Prostate gland (tissue), 2 donors: ENCODE results near the gene DGAT2L6. TPM values are rescaled to one million over a fixed set of nuclear protein-coding genes. Genes with fewer than 3 reads are reported as not detected.

Experiments
- DNase-seq: peaks from one replicate; pipeline ENCODE4 v3.0.0-alpha.2; 2019; ENCODE audit warnings: low spot score
- H3K27ac ChIP-seq, 2 donors: fragments of 200-600 bp; sonication (generic); 2 replicates each; pipeline ENCODE4 v1.5.1; 2017 to 2019
- H3K27me3 ChIP-seq: fragments of 200-600 bp; sonication (generic); replicated peaks from 2 replicates; pipeline ENCODE4 v1.5.1; 2019; ENCODE audit not compliant: insufficient read depth
- H3K36me3 ChIP-seq, 2 donors: fragments of 200-600 bp; sonication (generic); 1 replicate in 1 of 2; 2 replicates in 1 of 2; pipeline versions ENCODE4 v1.5.1 to v1.8.1; 2017 to 2019
- H3K4me1 ChIP-seq: fragments of 200-600 bp; sonication (generic); replicated peaks from 2 replicates; pipeline ENCODE4 v1.5.1; 2019
- H3K4me3 ChIP-seq, 2 donors: fragments of 200-600 bp; sonication (generic); 2 replicates each; pipeline ENCODE4 v1.5.1; 2017 to 2019
- H3K9me3 ChIP-seq: fragments of 200-600 bp; sonication (generic); 2 replicates; pipeline ENCODE4 v1.5.1; 2017
- POLR2A ChIP-seq: fragments of 450-650 bp; IDR thresholded peaks from one replicate; pipeline ENCODE4 v1.6.1; 2016; ENCODE audit warnings: antibody characterized with exemption, mild to moderate bottlenecking
- POLR2AphosphoS5 ChIP-seq: sonication (generic); formaldehyde crosslinking; IDR thresholded peaks from one replicate; pipeline ENCODE4 v1.6.1; 2017; ENCODE audit warnings: antibody characterized with exemption
- WGBS: methylation state at CpG from one replicate; pipeline ENCODE4 v1.1.5; 2018; 5-methylcytosine and 5-hydroxymethylcytosine counted together
- intact Hi-C: fragments of 100-400 bp; cut with DNase I; formaldehyde crosslinking; loops from one replicate; pipeline ENCODE4 v1.14.2; 2022
- total RNA-seq, 2 donors: library from RNA; depleted of rRNA; stranded (reverse); fragments of >200 nt; gene quantifications; one replicate each; pipeline ENCODE4 v1.1.0, GENCODE V29; 2016
- TF ChIP-seq, protein P1 (sequence below), 4 experiments: fragments of 200-600 bp in 2 of 4; fragments of 450-650 bp in 2 of 4; sonication (generic) in 2 of 4; IDR thresholded peaks; 1 replicate in 3 of 4; 2 replicates in 1 of 4; pipeline ENCODE4 v1.5.1; 2016 to 2019; ENCODE audit warnings: antibody characterized with exemption in 4 of 4, mild to moderate bottlenecking in 2 of 4, moderate library complexity in 2 of 4

The DGAT2L6 gene, protein sequence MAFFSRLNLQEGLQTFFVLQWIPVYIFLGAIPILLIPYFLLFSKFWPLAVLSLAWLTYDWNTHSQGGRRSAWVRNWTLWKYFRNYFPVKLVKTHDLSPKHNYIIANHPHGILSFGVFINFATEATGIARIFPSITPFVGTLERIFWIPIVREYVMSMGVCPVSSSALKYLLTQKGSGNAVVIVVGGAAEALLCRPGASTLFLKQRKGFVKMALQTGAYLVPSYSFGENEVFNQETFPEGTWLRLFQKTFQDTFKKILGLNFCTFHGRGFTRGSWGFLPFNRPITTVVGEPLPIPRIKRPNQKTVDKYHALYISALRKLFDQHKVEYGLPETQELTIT
- total RNA-seq = not detected

DNA sequence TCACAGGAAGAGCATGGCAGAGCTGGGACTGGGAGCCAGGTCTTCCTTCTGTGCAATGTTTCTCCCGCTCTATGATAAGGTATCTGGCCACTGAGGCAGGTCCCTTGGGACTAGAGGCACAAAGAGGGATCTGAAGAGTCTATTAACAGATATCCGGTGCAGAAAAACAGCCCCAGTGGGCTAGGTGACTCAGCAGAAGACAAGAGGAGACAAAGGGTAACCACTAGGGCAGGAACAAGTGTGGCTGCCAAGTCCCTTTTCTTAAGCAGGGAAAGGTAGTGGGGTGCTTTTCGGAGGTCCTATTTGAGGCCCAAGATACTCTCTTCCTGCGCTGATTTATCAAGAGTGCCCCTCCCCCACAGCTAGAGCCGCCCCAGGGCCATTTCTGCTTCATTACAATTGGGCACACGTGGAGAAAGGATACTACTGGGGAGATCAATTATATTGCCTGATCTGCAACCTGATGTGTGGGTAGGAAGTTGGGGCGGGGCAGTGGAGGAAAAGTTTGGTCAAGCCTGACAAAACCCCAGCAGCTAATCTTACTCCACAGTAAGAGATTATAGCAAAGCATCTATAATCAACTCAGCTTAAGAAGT lies at the start of gene DGAT2L6:
DGAT2L6 (plus strand) TSS at position 546 of the 596 bp plus-strand sequence. CDS start 100 bp downstream, outside the sequence.
- Histone ChIP-seq H3K27me3 (no peaks in the 10 kb centered on the region), H3K27ac (no peak within 1 kb of the TSS), H3K4me1 (no peaks in the 10 kb centered on the region), H3K36me3 (no peaks in the 10 kb centered on the region), H3K9me3 (no peaks in the 10 kb centered on the region), H3K4me3 (no peak within 1 kb of the TSS)
- intact Hi-C loops = no loop called here
- TF ChIP-seq, protein P1, sequence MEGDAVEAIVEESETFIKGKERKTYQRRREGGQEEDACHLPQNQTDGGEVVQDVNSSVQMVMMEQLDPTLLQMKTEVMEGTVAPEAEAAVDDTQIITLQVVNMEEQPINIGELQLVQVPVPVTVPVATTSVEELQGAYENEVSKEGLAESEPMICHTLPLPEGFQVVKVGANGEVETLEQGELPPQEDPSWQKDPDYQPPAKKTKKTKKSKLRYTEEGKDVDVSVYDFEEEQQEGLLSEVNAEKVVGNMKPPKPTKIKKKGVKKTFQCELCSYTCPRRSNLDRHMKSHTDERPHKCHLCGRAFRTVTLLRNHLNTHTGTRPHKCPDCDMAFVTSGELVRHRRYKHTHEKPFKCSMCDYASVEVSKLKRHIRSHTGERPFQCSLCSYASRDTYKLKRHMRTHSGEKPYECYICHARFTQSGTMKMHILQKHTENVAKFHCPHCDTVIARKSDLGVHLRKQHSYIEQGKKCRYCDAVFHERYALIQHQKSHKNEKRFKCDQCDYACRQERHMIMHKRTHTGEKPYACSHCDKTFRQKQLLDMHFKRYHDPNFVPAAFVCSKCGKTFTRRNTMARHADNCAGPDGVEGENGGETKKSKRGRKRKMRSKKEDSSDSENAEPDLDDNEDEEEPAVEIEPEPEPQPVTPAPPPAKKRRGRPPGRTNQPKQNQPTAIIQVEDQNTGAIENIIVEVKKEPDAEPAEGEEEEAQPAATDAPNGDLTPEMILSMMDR (IDR thresholded peaks at IDR 0.05) = no peak
- TF ChIP-seq POLR2AphosphoS5 (no peak), POLR2A (no peak)
- WGBS = 70% methylated on average over 7 of the region's 7 CpGs
- no peak for DNase-seq

DNA sequence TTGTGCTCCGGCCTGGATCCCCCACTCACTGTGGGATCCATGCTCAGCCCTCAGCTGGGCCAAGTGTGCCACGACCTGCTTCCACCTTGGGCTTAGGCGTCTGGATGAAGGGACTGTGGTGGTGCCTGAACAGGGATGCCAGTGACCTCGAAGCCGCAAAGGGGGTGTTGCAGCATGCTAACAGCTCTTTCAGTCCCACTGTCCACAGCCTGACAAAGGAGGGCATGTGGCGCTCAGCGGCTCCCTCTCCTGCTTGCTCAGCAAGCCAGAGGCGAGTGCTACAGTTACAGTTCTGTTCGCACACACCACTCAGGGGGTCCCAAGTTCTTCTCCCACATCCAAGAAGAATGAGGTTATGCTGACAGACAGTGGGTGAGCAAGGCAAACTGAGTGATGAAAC lies 49.2 kb upstream of the DGAT2L6 start:
- WGBS = 91% methylated on average over 6 of the region's 9 CpGs
- intact Hi-C loops = no loop called here
- H3K4me1 ChIP-seq = no peaks in the 10 kb centered on the region
- H3K27me3 ChIP-seq = no peaks in the 10 kb centered on the region
- no peaks in the 10 kb centered on the region for H3K36me3 ChIP-seq
- TF ChIP-seq POLR2A = no peak
- TF ChIP-seq, protein P1 (IDR thresholded peaks at IDR 0.05) = no peak
- TF ChIP-seq POLR2AphosphoS5 = no peak
- no peak overlapping the region for H3K27ac ChIP-seq
- DNase-seq = no peak
- H3K4me3 ChIP-seq = no peak overlapping the region
- no peaks in the 10 kb centered on the region for H3K9me3 ChIP-seq

DNA sequence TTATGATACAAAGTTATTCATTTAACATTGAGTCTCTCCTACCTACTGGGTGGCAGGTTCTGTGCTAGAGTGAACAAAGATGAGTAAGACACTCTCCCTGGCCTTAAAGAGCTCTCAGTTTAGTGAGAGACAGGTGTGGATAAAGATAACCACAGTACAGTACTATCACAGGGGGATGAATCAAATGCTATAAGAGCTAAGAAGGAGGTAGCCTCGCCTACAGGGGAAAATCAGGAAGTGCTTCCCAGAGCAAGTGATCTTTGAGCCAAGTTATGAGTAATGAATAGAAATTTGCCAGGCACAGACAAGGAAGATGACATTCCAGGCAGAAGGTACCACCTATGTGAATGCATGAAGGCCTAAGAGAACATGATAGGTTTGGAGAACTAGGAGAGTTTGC lies 47.5 kb upstream of the DGAT2L6 start:
- Histone ChIP-seq H3K27ac (no peak overlapping the region), H3K4me1 (no peaks in the 10 kb centered on the region), H3K9me3 (no peaks in the 10 kb centered on the region), H3K36me3 (no peaks in the 10 kb centered on the region), H3K4me3 (no peak overlapping the region), H3K27me3 (no peaks in the 10 kb centered on the region)
- no peak for TF ChIP-seq POLR2AphosphoS5
- TF ChIP-seq POLR2A = no peak
- TF ChIP-seq, protein P1 (IDR thresholded peaks at IDR 0.05) = no peak
- intact Hi-C loops = loop anchor here (5.0 kb wide), 1 partner anchor 302 kb away; no protein-coding TSS in a partner anchor
- WGBS = 38% methylated on average over 1 of the region's 1 CpG
- DNase-seq = no peak

DNA sequence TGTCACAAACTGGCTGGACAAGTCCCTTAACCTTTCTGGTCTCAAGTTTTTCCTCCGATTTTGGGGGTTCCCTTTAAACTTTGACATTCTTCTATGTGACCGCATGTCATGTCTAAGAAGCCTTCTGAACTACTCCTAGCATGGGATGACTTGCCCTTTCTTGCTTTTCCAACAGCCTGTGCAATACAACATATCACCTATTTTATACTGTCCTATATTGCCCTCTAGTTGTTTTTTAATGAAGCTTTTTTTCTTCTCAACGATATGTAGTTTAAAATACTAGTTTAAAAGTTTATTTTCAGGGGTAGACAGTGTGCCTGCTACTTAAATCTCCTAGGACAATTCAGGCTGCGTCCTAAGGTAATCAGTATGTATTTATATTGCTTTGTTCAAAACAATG lies 45.1 kb upstream of the DGAT2L6 start:
- intact Hi-C loops = loop anchor here (5.0 kb wide), 1 partner anchor 300 kb away; no protein-coding TSS in a partner anchor
- no peak overlapping the region for H3K4me3 ChIP-seq

More for the DNA sequence above, 45.1 kb upstream of the DGAT2L6 start:
- DNase-seq = no peak
- no peaks in the 10 kb centered on the region for H3K9me3 ChIP-seq
- H3K36me3 ChIP-seq = no peaks in the 10 kb centered on the region
- H3K4me1 ChIP-seq = no peaks in the 10 kb centered on the region
- H3K27me3 ChIP-seq = no peaks in the 10 kb centered on the region
- 21% methylated on average over 4 of the region's 4 CpGs for WGBS
- no peak for TF ChIP-seq POLR2A
- TF ChIP-seq POLR2AphosphoS5 = no peak
- TF ChIP-seq, protein P1 (IDR thresholded peaks at IDR 0.05) = no peak
- H3K27ac ChIP-seq = no peak overlapping the region
